GM12891 (cell line): ENCODE measurements around the gene BTF3L4.
A peak's percentile ranks its signal among the peaks of the same experiment; 100 is the strongest.
"Not testable (repeated sequence)": the region's sequence is repeated elsewhere in the genome, so short reads cannot be mapped to it uniquely, and the experiment has no call there.

Source experiments
- DNase-seq: peaks from one replicate; pipeline ENCODE4 v3.0.0; 2011; ENCODE audit warnings: low spot score; ENCODE audit not compliant: insufficient read length
- FAIRE-seq: peaks from 2 replicates; lab custom pipeline; 2011; peaks lifted over from hg19 to GRCh38; lab: Jason Lieb, UNC
- PAX5 ChIP-seq: IDR thresholded peaks from 2 replicates; pipeline ENCODE4 v1.6.1; 2011; ENCODE audit warnings: low read length, moderate library complexity, mild to moderate bottlenecking; ENCODE audit not compliant: insufficient read depth, severe bottlenecking
- POLR2A ChIP-seq: IDR thresholded peaks from 2 replicates; pipeline ENCODE4 v1.6.1; 2011; ENCODE audit warnings: low read depth, low read length, control low read depth
- POLR2AphosphoS5 ChIP-seq: IDR thresholded peaks from 2 replicates; pipeline ENCODE4 v1.6.1; 2011; ENCODE audit warnings: low read depth, low read length, control low read depth
- POU2F2 ChIP-seq: IDR thresholded peaks from 2 replicates; pipeline ENCODE4 v1.6.1; 2011; ENCODE audit warnings: low read depth, mild to moderate bottlenecking, control low read depth, low read length, moderate library complexity
- SPI1 ChIP-seq: IDR thresholded peaks from 2 replicates; pipeline ENCODE4 v1.6.1; 2011; ENCODE audit warnings: low read depth, low read length, control low read depth
- TAF1 ChIP-seq: IDR thresholded peaks from 2 replicates; pipeline ENCODE4 v1.6.1; 2011; ENCODE audit warnings: low read depth, low read length, control low read depth

Gene BTF3L4

DNA sequence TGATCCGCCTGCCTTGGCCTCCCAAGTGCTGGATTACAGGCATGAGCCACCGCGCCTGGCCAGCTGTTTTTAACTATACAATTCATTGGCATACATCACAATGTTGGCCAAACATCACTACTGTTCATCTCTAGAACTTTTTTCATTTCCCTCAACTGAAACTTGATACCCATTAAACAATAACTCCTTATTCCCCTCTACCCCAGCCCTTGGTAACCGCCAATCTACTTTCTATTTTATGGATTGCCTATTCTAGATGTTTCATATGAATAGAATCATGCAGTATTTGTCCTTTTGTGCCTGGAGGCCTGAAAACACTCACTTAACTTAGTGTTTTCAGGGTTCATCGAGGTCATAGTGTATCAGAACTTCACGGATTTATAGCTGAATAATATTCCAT, 16.2 kb downstream of the BTF3L4 start:
- no peak for FAIRE-seq
- no peak for DNase-seq
- TF ChIP-seq POLR2A, result no peak
- TF ChIP-seq PAX5, result no peak
- no peak for TF ChIP-seq POLR2AphosphoS5
- no peak for TF ChIP-seq TAF1
- no peak for TF ChIP-seq SPI1
- TF ChIP-seq POU2F2, result no peak

DNA sequence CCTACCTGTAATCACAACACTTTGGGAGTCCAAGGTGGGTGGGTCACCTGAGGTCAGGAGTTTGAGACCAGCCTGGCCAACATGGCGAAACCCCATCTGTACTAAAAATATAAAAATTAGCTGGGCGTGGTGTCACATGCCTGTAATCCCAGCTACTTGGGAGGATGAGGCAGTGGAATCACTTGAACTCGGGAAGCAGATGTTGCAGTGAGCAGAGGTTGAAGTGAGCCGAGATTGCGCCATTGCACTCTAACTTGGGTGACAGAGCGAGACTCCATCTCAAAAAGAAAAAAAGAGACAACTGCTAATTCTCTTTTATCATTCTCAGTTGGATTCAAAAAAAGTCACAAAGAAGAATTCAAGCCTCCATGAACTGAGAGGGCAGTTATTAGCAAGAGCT, 21.2 kb downstream of the BTF3L4 start:
- not testable (repeated sequence) for DNase-seq, FAIRE-seq

- FAIRE-seq (no peak), DNase-seq (no peak)
- TF ChIP-seq POU2F2 (no peak), PAX5 (no peak), SPI1 (no peak), TAF1 (no peak), POLR2AphosphoS5 (no peak), POLR2A (no peak)
These were observed 23.9 kb downstream of the BTF3L4 start for GRCh38 chr1:52080014-52080415.

GRCh38 chr1:52087892-52088291, 31.8 kb downstream of the BTF3L4 start:
- not testable (repeated sequence) for FAIRE-seq, DNase-seq

DNA sequence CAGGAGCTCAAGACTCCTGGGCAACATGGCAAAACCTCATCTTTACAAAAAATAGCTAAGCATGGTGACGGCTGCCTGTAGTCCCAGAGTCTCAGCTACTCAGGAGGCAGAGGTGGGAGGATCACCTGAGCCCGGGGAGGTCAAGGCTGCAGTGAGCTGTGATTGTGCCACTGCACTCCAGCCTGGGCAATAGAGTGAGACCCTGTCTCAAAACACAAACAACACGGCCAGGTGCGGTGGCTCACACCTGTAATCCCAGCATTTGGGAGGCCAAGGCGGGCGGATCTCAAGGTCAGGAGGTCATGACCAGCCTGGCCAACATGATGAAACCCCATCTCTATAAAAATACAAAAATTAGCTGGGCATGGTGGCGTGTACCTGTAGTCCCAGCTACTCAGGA, 38.2 kb downstream of the BTF3L4 start:
- FAIRE-seq, result not testable (repeated sequence)

GRCh38 chr1:52096216-52096615, 40.1 kb downstream of the BTF3L4 start:
- FAIRE-seq (no peak), DNase-seq (no peak)
- TF ChIP-seq PAX5, result no peak
- TF ChIP-seq SPI1, result no peak
- no peak for TF ChIP-seq POLR2AphosphoS5
- TF ChIP-seq POU2F2, result no peak
- no peak for TF ChIP-seq POLR2A

More for the DNA sequence above, 38.2 kb downstream of the BTF3L4 start:
- DNase-seq, result not testable (repeated sequence)

DNA sequence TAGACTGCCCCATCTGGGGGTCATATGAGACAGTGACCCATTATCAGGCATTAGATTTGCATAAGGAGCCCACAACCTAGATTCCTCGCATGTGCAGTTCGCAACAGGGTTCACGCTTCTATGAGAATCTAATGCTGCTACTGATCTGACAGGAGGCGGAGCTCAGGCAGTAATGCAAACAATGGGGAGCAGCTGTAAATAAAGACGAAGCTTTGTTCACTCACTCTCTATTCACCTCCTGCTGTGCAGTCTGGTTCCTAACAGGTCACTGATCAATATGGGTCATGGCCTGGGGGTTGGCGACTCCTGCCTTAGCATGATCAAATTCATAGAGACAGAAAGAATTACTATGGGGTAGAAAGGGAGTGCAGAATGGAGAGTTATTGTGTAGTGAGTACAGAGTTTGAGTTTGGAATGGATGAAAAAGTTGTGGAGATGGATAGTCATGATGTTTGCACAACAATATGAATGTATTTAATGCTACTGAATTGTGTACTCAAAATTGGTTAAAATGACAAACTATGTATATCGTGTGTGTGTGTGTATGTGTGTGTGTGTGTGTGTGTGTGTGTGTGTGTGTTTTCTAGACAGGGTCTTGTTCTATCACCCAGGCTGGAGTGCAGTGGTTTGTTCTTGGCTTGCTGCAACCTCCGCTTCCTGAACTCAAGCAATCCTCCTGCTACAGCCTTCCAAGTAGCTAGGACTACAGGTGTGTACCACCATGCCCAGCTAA, 42.2 kb downstream of the BTF3L4 start:
- DNase-seq (no peak), FAIRE-seq (peak; percentile 74)
- TF ChIP-seq POLR2A, result no peak
- TF ChIP-seq POLR2AphosphoS5, result no peak
- no peak for TF ChIP-seq POU2F2
- TF ChIP-seq TAF1, result no peak
- TF ChIP-seq PAX5, result no peak
- TF ChIP-seq SPI1, result no peak

GRCh38 chr1:52102336-52103013, 46.4 kb downstream of the BTF3L4 start:
- DNase-seq (no peak), FAIRE-seq (peak; percentile 84)
- TF ChIP-seq TAF1, result no peak
- TF ChIP-seq SPI1, result no peak
- TF ChIP-seq PAX5, result no peak
- TF ChIP-seq POU2F2, result no peak
- no peak for TF ChIP-seq POLR2AphosphoS5
- no peak for TF ChIP-seq POLR2A

DNA sequence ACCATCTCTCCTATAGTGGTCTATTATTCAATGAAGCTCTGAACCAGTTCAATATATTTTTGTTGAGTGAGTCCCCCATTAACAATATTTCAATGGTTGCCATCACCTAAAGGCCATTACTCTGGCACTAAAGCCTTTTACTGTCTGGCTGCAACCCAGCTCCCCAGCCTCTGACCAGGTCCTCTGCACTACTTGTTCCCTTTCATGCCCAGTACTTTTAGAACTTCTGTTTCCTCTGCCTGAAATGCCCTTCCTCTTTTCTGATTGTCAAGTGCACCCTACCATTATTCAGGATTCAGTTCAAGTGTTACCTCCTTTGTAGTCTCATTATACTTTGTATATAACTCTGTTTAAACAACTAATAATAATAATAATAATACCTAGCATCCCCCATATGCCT, 55.4 kb downstream of the BTF3L4 start:
- FAIRE-seq (no peak), DNase-seq (no peak)
- TF ChIP-seq SPI1, result peak; percentile 33; the same call in 1 of the 2 replicates
- TF ChIP-seq POLR2AphosphoS5, result no peak

DNA sequence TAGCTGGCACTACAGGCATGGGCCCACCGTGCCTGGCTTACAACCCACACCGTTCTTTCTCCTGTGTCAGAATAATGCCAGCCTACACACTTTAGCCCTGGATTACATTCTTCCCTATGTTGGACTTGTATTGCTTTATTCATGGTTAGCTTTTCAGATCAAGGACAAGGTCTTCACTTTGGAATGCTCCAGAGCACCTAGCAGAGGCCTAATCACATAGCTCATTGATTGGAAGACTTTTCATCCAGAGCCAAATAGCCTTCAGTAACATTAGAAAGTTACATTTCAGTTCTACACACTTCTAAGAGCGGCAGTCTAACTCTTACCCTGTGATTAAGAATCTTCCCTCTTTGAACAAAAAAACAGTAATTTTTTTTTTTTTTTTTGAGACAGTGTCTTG, 56.4 kb downstream of the BTF3L4 start:
- TF ChIP-seq PAX5, result no peak
- TF ChIP-seq POLR2A, result no peak
- TF ChIP-seq POLR2AphosphoS5, result no peak
- no peak for TF ChIP-seq POU2F2
- TF ChIP-seq TAF1, result no peak
- no peak for TF ChIP-seq SPI1
- DNase-seq, result no peak
- no peak for FAIRE-seq

DNA sequence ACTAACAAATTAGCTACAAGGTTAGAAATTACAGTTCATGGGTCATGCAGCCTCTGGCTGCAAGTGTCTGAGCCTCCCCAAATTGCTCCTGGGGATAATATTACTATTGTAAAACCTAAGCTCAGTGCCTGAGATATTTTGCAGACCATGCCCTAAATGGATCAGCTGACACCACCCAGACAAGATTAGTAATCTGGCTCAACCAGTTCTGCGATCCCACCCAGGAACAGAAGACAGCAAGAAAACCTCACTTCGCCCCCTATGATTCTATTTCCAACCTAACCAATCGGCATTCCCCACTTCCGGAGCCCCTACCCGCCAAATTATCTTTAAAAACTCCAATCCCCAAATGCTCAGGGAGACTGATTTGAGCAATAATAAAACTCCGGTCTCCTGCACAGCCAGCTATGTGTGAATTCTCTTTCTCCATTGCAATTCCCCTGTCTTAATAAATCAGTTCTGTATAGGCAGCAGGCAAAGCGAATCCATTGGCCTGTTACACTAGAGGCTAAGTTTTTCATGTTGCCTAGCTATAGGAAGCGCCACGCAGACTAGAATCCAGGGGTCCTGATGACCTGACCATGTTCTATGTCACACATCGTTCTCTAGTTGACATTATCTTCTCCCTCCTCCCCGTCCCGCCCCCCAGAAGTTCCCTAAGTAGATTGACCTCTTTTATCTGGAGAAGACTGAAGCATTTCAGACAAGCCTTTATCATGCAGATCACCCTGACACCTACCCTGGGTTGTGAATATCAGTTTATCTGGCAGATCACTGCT, 63.4 kb downstream of the BTF3L4 start:
- FAIRE-seq, result no peak
- TF ChIP-seq TAF1 (no peak), PAX5 (no peak), POLR2AphosphoS5 (no peak), POU2F2 (no peak), SPI1 (no peak), POLR2A (no peak)

More for the DNA sequence above, 63.4 kb downstream of the BTF3L4 start:
- DNase-seq, result no peak
